ENCODE results near the gene HCN3.

Gene HCN3

GRCh38 chr1:155250633-155251449 is 26.4 kb upstream of the HCN3 start:
- ChIA-PET CTCF (interaction anchor here (0.5 to 4.9 kb wide), 65 partner anchors 9 to 1040 kb away, joined by 3 to 91 read pairs (median 4); partner anchors contain the start of genes CLK2, FDPS, HCN3 and KRTCAP2), POLR2A (interaction anchor here (0.7 to 4.3 kb wide), 13 partner anchors 11 to 478 kb away, joined by 3 to 26 read pairs (median 4); partner anchors contain the start of genes ASH1L, CLK2, FDPS and HCN3)
- Histone ChIP-seq H3K27ac (ENCODE audit: extremely low read depth, low read depth, low read length) (peak overlapping the region; percentile 8), H3K4me1 (ENCODE audit: control insufficient read depth, insufficient read depth, low read length) (no peaks in the 10 kb centered on the region), H3K9me3 (ENCODE audit: control insufficient read depth, insufficient read depth, low read depth, low read length) (no peaks in the 10 kb centered on the region), H3K36me3 (ENCODE audit: control insufficient read depth in 2 of 2, insufficient read depth in 1 of 2, low read length in 2 of 2) (peaks cover 13 to 53% of the 10 kb centered on the region in 2 experiments; a peak in 2 of 3 replicates), H3K4me3 (ENCODE audit: low read depth, low read length) (no peak overlapping the region)
- TF ChIP-seq ZFHX2 (tag by site-specific recombination; conservative IDR thresholded peaks at IDR 0.05), result peak; percentile 54
- peak; percentile 92; the same call in 1 of the 2 replicates for TF ChIP-seq ZNF2 (tag by site-specific recombination; IDR thresholded peaks at IDR 0.05)
- TF ChIP-seq ZNF354C (tag by site-specific recombination; IDR thresholded peaks at IDR 0.05; ENCODE audit: borderline replicate concordance, low read depth), result no peak
- TF ChIP-seq GLIS2 (tag by site-specific recombination; IDR thresholded peaks at IDR 0.05), result peak; percentile 84
- TF ChIP-seq ZNF555 (tag by site-specific recombination; conservative IDR thresholded peaks at IDR 0.05), result no peak
- TF ChIP-seq ZIC2 (tag by site-specific recombination; IDR thresholded peaks at IDR 0.05), result peak; percentile 53; the same call in 1 of the 2 replicates
- TF ChIP-seq, protein P1, sequence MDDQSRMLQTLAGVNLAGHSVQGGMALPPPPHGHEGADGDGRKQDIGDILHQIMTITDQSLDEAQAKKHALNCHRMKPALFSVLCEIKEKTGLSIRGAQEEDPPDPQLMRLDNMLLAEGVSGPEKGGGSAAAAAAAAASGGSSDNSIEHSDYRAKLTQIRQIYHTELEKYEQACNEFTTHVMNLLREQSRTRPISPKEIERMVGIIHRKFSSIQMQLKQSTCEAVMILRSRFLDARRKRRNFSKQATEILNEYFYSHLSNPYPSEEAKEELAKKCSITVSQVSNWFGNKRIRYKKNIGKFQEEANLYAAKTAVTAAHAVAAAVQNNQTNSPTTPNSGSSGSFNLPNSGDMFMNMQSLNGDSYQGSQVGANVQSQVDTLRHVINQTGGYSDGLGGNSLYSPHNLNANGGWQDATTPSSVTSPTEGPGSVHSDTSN (CRISPR knock-in tag; IDR thresholded peaks at IDR 0.05), result 0 out of 2 replicates have a peak, but pooled peaks have one; percentile 63
- 0 out of 2 replicates have a peak, but pooled peaks have one; percentile 10 for TF ChIP-seq ZSCAN5A (tag by site-specific recombination; IDR thresholded peaks at IDR 0.05)
- TF ChIP-seq ZNF692 (tag by site-specific recombination; IDR thresholded peaks at IDR 0.05), result peak; percentile 65
- no peak for TF ChIP-seq ZNF266 (tag by site-specific recombination; IDR thresholded peaks at IDR 0.05; ENCODE audit: low read depth)
- TF ChIP-seq ZNF629 (tag by site-specific recombination; IDR thresholded peaks at IDR 0.05), result peak; percentile 60
- TF ChIP-seq, protein P2, sequence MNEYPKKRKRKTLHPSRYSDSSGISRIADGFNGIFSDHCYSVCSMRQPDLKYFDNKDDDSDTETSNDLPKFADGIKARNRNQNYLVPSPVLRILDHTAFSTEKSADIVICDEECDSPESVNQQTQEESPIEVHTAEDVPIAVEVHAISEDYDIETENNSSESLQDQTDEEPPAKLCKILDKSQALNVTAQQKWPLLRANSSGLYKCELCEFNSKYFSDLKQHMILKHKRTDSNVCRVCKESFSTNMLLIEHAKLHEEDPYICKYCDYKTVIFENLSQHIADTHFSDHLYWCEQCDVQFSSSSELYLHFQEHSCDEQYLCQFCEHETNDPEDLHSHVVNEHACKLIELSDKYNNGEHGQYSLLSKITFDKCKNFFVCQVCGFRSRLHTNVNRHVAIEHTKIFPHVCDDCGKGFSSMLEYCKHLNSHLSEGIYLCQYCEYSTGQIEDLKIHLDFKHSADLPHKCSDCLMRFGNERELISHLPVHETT (tag by site-specific recombination; IDR thresholded peaks at IDR 0.05), result peak; percentile 65; the same call in 1 of the 2 replicates
- peak; percentile 89 for TF ChIP-seq ZBTB48 (tag by site-specific recombination; IDR thresholded peaks at IDR 0.05)
- TF ChIP-seq SP3 (tag by site-specific recombination; IDR thresholded peaks at IDR 0.05), result peak; percentile 51
- TF ChIP-seq, protein P3, sequence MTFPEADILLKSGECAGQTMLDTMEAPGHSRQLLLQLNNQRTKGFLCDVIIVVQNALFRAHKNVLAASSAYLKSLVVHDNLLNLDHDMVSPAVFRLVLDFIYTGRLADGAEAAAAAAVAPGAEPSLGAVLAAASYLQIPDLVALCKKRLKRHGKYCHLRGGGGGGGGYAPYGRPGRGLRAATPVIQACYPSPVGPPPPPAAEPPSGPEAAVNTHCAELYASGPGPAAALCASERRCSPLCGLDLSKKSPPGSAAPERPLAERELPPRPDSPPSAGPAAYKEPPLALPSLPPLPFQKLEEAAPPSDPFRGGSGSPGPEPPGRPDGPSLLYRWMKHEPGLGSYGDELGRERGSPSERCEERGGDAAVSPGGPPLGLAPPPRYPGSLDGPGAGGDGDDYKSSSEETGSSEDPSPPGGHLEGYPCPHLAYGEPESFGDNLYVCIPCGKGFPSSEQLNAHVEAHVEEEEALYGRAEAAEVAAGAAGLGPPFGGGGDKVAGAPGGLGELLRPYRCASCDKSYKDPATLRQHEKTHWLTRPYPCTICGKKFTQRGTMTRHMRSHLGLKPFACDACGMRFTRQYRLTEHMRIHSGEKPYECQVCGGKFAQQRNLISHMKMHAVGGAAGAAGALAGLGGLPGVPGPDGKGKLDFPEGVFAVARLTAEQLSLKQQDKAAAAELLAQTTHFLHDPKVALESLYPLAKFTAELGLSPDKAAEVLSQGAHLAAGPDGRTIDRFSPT (tag by site-specific recombination; IDR thresholded peaks at IDR 0.05), result peak; percentile 52; the same call in 1 of the 2 replicates
- 0 out of 2 replicates have a peak, but pooled peaks have one; percentile 38 for TF ChIP-seq ZNF501 (tag by site-specific recombination; IDR thresholded peaks at IDR 0.05)
- TF ChIP-seq ZNF704 (tag by site-specific recombination; IDR thresholded peaks at IDR 0.05), result no peak
- TF ChIP-seq, protein P4, sequence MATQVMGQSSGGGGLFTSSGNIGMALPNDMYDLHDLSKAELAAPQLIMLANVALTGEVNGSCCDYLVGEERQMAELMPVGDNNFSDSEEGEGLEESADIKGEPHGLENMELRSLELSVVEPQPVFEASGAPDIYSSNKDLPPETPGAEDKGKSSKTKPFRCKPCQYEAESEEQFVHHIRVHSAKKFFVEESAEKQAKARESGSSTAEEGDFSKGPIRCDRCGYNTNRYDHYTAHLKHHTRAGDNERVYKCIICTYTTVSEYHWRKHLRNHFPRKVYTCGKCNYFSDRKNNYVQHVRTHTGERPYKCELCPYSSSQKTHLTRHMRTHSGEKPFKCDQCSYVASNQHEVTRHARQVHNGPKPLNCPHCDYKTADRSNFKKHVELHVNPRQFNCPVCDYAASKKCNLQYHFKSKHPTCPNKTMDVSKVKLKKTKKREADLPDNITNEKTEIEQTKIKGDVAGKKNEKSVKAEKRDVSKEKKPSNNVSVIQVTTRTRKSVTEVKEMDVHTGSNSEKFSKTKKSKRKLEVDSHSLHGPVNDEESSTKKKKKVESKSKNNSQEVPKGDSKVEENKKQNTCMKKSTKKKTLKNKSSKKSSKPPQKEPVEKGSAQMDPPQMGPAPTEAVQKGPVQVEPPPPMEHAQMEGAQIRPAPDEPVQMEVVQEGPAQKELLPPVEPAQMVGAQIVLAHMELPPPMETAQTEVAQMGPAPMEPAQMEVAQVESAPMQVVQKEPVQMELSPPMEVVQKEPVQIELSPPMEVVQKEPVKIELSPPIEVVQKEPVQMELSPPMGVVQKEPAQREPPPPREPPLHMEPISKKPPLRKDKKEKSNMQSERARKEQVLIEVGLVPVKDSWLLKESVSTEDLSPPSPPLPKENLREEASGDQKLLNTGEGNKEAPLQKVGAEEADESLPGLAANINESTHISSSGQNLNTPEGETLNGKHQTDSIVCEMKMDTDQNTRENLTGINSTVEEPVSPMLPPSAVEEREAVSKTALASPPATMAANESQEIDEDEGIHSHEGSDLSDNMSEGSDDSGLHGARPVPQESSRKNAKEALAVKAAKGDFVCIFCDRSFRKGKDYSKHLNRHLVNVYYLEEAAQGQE (tag by site-specific recombination; IDR thresholded peaks at IDR 0.05), result peak; percentile 52; the same call in 1 of the 2 replicates
- TF ChIP-seq ZNF792 (tag by site-specific recombination; IDR thresholded peaks at IDR 0.05), result no peak
- peak; percentile 97 for TF ChIP-seq ZNF660 (tag by site-specific recombination; IDR thresholded peaks at IDR 0.05)
- TF ChIP-seq ELK4 (IDR thresholded peaks at IDR 0.05; ENCODE audit: borderline replicate concordance, low read depth, low read length), result no peak
- no peak for TF ChIP-seq OSR2 (tag by site-specific recombination; IDR thresholded peaks at IDR 0.05)

Measured in HEK293 (cell line).